NCI-H2196 treated with DMSO at 0.1 percent for 48 hours (cell line): ENCODE data around the gene UBASH3B.
"Not testable (repeated sequence)": the region's sequence is repeated elsewhere in the genome, so short reads cannot be mapped to it uniquely, and the experiment has no call there.

Source experiments
- DNase-seq: peaks from one replicate; lab custom pipeline; 2025; ENCODE audit not compliant: unreplicated experiment; lab: John Stamatoyannopoulos, UW

Gene UBASH3B

DNA sequence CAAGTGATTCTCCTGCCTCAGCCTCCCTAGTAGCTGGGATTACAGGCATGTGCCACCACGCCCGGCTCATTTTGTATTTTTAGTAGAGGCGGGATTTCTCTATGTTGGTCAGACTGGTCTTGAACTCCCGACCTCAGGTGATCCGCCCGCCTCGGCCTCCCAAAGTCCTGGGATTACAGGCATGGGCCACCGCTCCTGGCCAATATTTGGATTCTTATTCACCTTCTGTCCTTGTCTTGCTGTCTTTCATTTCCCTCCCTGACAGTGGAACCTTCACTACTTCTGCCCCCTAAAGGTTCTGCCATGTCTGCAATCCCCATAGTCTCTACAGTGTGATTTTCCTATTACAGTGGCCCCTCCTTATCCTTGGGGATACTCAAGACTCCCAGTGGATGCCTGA is 75.2 kb downstream of the UBASH3B start:
- not testable (repeated sequence) for DNase-seq

DNA sequence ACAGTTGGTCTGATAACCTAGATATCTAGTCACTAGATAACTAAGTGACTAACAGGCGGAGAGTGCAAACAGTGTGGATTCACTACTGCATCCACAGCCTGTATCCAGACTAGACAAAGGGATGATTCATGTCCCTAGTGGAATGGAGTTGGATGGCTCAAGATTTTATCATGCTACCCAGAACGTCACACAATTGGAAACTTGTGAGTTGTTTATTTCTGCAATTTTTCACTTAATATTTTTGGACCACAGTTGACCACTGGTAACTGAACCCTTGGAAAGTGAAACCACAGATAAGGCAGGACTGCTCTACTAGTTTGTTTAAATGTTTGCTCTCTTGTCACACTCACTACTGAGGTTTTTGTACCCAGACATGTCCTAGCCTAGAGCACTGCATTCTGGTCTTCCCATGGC is 76.0 kb downstream of the UBASH3B start:
- DNase-seq = no peak

DNA sequence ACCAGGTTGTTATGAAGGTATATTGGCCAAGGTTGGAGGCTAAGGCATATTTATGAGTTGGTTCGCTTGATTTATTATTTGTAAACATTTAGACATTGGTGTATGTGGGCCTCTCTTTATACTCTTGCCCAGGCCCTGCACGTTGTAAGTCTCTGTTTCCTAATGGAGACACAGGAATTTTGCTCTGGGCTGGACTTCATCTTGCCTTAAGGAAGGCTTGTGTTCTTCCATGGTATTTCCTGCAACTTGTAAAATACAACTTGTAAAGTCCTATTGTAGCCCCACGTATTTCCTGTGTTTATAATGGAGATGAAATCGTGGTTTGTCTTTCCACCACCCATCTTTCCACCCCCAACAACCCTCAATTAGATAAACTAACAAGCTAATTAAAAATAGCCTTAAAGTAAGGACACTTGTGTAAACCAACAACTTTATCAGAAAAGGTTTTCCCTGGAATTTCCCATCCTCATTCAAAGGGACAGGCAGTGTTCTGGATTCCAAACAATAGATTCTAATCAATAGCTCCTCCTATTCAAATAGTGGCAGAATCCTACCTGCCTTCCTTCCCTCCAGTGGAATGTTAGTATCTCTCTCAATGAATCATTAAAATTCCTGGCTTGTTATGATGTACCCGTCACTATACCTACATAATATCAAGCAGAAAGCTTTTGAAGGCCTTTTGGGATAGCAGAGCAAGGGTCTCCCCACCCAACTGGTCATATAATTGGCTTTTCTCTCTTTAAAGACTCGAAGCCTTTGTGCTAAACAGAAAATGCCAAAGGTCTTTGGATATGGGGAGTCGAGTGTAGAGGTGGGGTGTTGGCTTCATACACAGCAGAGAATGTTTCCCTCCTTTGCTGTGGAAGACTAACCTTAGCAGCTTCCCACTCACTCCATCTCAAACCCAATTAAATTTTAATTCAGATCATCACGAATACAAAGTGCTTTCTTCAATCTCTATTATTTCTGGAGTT is 77.1 kb downstream of the UBASH3B start:
- no peak for DNase-seq

DNA sequence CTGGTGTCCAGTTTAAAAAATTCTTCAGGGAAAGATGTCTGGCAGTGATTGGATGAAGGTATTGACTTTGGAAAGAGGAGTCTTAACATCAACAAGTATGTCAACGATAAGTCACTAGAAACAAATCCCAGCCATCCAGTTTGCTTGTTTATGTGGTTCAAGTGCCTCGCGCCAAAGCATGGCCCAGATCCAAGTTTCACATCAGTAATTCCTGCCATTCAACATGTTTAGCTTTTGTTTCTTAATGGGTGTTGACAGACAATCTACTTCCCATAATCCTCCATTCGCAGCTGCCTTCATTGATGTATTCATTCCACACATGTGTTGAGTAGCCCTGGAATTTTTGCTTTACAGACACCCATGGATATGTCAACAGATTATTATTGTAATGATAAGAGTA is 77.8 kb downstream of the UBASH3B start:
- DNase-seq = peak; percentile 9

DNA sequence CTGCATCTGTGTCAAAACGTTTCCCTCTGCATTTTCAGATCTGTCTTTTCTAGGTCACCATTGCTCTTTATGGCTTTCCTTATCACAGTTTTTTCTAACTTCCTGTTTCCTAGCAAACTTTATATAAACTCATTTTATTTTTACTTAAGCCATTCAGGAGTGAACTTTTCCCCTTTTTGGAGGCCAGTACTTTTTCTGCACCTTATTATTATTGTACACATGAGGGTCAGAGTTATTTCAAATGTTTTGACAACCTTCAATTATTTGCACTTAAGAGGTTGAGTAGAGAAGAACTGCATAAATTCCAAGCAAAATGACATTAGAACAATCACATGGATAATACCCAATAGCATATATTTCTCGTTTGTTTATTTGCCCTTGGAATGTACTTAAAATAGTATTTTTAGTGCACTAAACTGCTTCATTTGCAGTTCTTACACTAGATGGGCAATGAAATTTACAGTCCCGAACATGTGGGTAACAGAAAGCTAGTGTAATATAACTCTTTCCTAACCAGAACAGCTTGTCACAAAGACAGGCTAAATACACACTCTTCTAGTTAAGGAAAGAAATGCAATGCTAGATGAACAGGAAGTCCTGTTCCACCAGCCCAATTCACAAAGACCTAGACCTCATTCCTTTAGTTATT is 79.5 kb downstream of the UBASH3B start:
- no peak for DNase-seq

DNA sequence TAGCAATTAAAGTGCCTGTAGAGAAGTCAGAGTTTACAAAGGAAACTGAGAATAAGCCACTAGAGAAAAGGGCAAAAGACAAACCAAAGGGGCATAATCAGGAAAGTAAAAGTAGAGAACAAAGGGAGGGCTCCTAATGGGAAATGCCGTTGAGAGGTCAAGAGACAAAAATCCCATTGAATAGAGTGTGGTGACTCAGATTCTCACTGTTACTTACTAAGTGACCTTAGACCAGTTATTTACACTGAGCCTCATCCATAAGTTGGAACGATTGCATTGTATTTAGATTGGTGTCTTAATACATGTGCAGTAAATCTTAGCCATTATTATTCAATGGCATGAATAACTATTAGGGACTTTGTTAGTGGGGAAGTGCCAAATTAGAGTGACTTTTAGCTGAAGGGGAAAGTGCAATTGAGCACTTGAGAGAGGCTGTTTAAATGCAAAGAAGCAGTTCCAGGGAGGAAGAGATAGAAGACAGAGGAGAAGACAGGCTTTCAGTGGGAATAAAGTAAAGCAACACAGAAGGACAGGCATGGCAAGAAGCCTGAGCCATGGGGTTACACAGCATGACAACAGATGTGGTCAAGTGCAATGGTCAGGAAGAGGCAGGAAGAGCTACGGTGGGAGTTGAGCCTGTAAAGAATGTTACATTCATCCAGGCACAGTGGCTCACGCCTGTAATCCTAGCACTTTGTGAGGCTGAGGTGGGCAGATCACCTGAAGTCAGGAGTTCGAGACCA is 82.6 kb downstream of the UBASH3B start:
- DNase-seq = no peak

DNA sequence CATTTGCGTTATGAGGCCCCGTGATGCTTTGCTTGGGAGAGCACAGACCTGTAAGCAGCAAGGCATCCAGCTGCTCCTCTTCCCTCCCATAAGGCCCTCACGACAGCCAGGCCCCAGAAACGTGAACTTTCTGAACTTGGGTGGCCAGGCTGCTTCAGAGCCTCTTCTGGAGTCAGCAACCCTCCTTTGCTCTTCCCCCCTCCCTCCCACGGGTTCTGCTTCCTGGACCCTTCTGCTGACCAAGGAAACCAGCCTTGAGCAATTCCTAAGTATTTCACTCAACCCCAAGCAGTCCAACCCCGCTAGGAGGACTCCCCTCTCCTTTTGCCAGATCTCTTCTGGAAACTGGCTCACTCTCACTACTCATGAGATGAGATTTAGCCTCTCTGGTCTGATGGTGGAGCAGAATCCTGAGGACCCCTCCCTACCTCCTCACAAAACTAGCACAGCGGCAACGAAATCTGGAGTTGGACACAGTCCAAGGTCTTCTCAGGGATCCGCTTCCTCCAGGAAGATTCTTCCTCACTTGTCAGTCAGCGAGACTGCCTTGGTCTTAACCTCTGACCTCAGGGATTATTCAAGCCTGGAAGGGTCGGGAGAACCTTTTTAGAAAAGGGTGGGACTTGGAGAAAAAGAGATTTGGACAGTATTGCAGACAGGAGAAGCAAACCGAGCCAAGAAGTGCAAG is 86.2 kb downstream of the UBASH3B start:
- no peak for DNase-seq

DNA sequence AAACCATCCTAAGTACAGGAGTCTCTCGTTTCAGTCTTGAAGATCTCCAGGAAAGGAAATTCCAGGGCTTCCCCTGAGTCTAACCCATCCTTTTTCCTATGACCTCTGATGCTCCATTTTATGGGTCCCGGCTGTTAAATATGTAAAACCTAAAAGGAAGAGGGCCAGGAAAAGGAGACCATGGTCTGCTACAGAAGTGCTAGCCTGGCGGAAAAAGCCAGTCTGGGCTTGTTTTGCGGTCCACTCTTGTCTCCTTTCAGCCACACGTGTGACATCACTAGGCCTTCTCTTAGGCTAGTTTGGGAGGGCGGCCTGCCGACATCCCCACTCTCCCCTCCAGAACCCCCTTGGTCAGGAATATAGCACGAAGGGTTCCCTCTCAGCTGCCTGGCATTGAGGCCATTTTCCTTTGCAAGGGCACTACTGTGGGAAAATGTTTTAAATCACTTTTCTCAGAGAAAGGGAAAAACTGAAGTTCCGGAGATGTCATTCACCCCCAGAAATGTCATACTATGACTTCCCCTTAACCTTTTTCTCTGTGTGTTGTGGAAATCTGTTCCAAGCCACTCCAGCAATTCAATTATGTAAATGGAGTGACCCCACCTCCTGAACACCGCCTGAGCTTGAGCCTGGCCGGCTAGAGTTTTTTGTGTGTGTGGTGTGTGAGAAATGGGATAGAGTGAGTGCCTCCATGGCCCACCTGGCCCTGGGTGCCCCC is 86.9 kb downstream of the UBASH3B start:
- no peak for DNase-seq

DNA sequence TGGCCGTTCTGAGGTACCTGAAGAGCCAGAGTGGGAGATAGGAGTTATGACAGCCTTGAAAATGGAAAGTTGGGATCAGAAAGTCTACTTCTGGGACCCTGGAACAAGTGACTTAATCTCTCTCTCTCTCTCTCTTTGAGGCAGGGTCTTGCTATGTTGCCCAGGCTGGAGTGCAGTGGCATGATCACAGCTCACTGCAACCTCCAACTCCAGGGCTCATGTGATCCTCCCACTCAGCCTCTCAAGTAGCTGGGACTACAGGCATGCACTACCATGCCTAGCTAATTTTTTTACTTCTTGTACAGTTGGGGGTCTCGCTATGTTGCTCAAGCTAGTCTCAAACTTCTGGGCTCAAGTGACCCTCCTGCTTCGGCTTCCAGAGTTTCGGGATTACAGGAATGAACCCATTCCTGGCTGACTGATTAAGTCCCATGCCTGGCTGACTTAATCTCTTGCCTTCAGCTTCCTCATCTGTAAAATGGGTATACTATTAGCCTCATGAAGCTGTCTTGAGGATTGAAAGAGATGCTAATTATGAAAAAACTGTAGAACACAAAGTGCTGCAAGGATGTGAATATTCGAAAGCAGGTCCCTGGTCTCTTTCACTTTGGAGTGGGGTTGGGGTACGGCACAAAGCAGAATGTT is 87.7 kb downstream of the UBASH3B start:
- DNase-seq = no peak

DNA sequence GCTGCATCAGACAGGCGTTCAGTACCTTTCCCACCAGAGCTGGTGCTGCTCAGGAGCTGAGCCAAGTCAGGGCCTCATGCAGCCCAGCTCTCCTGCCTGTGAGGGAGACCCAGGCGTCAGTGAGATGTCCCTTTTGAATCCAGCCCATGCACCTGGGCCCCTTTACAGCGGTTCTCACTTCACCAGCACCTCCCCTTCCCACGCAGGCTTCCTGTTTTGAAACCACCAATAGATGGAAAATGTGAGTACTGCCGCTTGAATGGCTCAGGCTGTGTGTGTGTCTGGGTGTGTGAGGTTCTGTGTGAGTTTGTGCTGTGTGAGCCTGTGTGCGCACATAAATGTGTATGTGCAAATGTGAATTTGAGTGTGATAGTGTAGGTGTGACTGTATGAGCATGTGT is 88.4 kb downstream of the UBASH3B start:
- DNase-seq = no peak

DNA sequence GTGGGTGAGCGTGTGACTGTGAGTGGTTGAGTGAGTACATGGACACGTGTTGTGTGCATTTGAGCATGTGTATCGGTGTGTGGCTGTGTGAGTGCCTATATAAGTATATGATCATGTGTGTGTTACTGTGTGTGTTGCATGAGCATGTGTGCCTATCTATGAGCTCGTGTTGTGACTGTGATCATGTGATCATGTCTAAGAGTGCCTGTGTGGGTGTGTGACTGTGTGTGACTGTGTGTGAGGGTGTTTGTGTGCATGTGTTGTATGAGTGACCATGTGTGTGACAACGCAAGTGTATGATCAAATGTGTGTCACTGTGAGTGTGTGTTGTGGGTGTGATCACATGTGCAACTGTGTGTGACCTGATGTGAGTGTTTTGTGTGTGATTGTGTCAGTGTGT is 88.8 kb downstream of the UBASH3B start:
- DNase-seq = no peak

DNA sequence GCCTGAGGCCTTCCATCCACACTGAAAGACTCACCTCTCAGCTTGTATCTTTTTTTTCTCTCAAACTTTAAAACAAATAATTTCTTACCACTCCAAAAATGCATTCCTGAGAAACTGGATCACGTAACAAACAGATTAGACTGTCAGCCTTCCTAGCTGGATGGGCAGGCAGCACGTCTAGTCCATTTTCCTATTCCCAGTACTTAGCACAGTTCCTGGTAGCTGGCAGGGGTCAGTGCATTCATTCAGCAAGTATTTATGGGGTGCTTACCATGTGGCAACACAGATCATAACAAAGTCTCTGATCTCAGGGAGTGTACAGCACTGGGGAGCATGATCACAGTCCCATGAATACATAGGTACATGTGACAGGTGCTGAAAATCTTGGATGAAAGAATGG is 89.6 kb downstream of the UBASH3B start:
- no peak for DNase-seq

DNA sequence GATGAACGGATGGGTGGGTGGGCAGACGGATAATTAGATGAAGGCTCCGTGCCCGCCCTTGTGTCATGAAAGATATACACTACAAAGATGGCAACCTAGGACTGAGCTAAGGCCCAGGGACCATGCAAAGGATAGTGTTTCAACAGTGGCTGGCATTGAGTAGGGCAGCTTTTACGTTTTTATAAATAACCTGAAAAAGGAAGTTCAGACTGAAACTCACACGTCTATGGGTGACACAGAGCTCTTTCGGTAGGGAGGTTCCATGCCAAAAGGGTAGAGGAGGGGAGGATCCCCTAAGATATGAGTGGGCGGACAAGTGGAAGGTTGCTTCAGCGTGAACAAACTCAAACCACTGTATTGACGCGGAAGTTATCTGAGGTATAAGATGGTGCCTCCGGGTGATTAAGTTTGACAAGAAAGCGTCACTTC is 90.5 kb downstream of the UBASH3B start:
- DNase-seq = no peak

DNA sequence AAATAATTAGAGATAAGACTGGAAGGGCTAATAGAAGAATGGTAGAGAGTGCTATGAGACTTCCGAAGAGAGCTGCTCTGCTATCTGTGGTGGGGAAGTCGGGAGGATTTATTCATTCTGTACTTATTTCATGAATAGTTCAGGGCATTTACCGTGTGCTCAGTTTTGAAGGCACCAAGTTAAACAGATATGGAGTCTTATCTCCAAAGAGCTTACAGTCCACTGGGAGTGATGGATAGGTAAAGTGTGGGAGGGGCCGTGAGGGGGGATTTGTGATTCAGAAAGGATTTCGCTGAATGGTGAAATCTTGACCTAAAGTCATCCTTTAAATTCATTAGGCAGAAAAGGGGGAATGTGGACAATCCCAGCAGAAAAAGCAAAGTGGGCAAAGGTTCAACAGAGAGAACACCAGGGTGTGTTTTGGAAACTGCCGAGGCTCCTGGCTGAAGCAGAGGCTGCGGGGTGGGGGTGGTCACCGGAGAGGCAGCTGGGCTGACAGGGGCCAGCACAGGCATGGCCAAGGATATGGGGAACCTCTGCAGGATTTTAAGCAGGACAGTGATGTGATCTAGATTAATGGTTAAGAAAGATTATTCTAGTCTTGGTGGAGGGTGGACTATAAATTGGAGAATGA is 91.2 kb downstream of the UBASH3B start:
- DNase-seq = no peak

DNA sequence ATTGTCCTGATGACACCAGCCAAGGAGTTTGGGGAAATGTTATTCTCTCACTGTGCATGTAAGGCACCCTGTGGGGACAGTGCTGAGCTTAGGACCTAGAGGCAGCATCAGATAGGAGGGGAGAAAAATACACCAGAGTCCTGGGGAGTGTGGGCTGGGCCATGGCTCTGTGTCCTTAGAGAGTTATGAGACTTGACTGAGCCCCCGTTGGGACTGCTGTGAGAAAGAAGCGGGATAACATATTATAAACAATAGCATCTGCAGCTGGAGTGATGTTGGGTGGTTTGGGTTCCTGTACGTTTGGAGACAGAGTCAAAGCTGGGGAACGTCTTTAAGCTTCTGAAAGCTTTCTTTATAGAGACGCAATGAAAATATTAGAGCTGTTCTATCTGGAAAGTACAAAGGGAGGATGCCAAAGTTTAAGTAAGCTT is 91.8 kb downstream of the UBASH3B start:
- DNase-seq = no peak

DNA sequence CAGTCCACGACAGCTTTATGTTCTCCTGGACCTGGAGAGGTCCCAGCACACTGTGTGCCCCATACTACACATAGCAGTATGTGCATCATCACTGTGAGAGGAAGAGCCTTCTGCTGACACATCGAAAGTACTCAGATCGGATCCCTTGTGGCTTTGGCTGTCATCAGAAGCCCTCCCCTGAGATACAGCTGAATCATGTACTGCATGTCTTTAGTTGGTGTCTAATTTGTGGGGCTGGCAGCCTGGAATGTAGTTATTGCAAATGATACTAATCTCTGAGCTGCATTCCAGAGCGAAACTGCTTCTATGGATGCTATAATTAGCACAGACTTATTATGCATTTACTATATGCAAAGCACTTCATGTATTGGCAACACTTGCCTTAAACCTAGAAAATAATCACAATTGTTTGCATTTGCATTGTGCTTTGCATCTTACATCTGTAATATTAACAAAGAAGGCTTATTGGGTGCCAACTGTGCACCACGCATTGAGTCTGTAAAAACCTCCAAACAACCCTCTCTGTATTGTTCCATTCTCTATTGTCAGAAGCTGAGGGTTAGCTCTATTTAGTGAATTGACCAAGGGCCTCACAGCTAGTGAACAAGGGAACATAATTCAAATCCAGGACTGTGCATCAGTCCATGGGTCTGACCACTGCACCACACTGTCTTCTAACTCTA is 93.6 kb downstream of the UBASH3B start:
- no peak for DNase-seq

DNA sequence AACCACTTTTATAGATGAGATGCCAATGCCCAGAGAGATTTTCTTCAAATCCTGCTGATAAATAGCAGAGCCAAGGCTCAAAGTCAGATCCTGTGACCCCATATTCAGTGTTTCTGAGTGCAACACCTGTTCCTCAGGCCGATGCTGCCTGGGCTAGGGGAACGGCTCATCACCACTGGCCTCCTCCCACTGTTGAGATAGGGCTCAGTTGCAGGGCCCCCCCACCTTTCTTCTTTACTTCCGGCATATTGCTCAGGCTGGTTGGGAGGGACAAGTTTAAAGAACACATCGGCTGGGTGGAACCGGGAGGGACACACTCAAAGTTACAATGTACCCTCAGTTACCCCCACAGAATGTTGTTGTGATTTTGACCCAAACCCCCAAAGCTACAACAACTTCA is 94.5 kb downstream of the UBASH3B start:
- no peak for DNase-seq

DNA sequence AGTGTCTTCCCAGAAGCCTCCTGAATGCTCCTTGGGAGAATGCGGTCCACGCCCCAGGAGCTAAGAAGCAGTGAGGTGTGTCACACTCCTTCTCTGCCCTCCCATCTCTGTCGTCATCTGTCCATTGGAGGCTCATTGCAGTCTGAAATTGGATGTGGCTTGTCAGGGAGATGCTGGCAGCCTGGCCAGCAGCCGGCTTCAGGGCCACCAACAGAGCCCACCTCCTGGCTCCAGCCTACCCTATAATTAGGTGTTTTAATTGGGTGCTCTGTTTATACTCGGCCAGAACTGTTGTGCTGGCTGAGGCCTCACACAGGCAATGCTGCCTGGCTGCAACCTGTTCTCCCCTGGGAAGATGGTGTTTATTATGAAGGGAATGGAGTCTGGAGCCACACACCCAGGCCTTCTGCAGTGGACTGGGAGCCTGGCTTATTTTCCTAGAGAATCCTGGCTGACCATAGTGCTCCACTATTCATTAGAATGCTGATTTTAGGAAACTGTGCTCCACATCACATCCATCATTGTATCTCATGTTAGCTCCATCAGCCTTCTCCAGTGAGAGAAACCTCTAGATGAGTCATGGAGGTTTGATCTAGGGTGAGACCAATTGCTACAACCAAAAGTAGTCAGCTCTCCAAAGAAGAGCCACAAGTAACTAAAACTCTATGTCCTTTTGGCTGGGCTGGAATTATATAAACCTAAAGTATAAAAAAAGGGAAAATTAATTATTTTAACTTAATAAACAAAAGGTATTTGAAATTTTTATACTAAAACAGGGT is 96.0 kb downstream of the UBASH3B start:
- DNase-seq = no peak
